Tibial nerve (tissue), 4 donors: Measurements from ENCODE around the gene DCLK2.

Experiments
- EP300 ChIP-seq, 2 donors: sonication (generic); formaldehyde crosslinking; IDR thresholded peaks; one replicate each; pipeline ENCODE4 v1.6.1; 2017; ENCODE audit warnings: antibody characterized with exemption in 2 of 2, mild to moderate bottlenecking in 1 of 2
- POLR2A ChIP-seq, 2 donors: fragments of 450-650 bp; IDR thresholded peaks; one replicate each; pipeline ENCODE4 v1.6.1; 2017; ENCODE audit warnings: antibody characterized with exemption in 2 of 2, mild to moderate bottlenecking in 2 of 2, moderate library complexity in 2 of 2
- TF ChIP-seq, protein P1 (sequence below), 5 experiments: fragments of 200-600 bp in 3 of 5; fragments of 450-650 bp in 2 of 5; sonication (generic) in 3 of 5; IDR thresholded peaks; one replicate each; pipeline ENCODE4 v1.5.1; 2016 to 2019; ENCODE audit warnings: antibody characterized with exemption in 5 of 5, mild to moderate bottlenecking in 3 of 5, moderate library complexity in 2 of 5

- TF ChIP-seq POLR2A (IDR thresholded peaks at IDR 0.05) (no peak), EP300 (IDR thresholded peaks at IDR 0.05) (no peak)
- TF ChIP-seq, protein P1, sequence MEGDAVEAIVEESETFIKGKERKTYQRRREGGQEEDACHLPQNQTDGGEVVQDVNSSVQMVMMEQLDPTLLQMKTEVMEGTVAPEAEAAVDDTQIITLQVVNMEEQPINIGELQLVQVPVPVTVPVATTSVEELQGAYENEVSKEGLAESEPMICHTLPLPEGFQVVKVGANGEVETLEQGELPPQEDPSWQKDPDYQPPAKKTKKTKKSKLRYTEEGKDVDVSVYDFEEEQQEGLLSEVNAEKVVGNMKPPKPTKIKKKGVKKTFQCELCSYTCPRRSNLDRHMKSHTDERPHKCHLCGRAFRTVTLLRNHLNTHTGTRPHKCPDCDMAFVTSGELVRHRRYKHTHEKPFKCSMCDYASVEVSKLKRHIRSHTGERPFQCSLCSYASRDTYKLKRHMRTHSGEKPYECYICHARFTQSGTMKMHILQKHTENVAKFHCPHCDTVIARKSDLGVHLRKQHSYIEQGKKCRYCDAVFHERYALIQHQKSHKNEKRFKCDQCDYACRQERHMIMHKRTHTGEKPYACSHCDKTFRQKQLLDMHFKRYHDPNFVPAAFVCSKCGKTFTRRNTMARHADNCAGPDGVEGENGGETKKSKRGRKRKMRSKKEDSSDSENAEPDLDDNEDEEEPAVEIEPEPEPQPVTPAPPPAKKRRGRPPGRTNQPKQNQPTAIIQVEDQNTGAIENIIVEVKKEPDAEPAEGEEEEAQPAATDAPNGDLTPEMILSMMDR (IDR thresholded peaks at IDR 0.05): no peak
Observed at GRCh38 chr4:150087006-150087405, 8.8 kb downstream of the DCLK2 start.
